Sciatic nerve (tissue), 2 donors: ENCODE data around the gene ANXA1. TPM values are rescaled to one million over a fixed set of nuclear protein-coding genes. Genes with fewer than 3 reads are reported as not detected.

Experiments
- ATAC-seq: fragments of 200-7000 bp; cut with Tn5 transposase; one replicate; pipeline ENCODE4 v1.9.1; 2020; ENCODE audit warnings: mild to moderate bottlenecking, moderate library complexity
- DNase-seq: peaks from one replicate; pipeline ENCODE4 v3.0.0-alpha.2; 2020; ENCODE audit warnings: low spot score
- intact Hi-C: fragments of 100-400 bp; cut with DNase I; formaldehyde crosslinking; loops from one replicate; pipeline ENCODE4 v1.14.2; 2022
- total RNA-seq: library from RNA; stranded (reverse); fragmentation: NEBNext Ultra II Directional; extraction: Animal tissue kit (Norgen Biotek cat#: 25700); gene quantifications from one replicate; pipeline ENCODE4 v1.2.1, GENCODE V29; 2021
- donor health status: DM: no; HTN: no; CAD: no.
- donor health status: DM: no; HTN: no; CAD: no.

The ANXA1 gene
- total RNA-seq, 1 donor from 2014 or later = 293 TPM

GRCh38 chr9:73158723-73159122, 7.1 kb downstream of the ANXA1 start:
- intact Hi-C loops = no loop called here
- DNase-seq (no peak), ATAC-seq (no peak)

GRCh38 chr9:73160868-73161267, 9.2 kb downstream of the ANXA1 start:
- ATAC-seq = no peak
- intact Hi-C loops = no loop called here

GRCh38 chr9:73162987-73163768, 11.5 kb downstream of the ANXA1 start:
- intact Hi-C loops = no loop called here
- no peak for DNase-seq
- ATAC-seq = no peak

More at GRCh38 chr9:73160868-73161267, 9.2 kb downstream of the ANXA1 start:
- DNase-seq = no peak

DNA sequence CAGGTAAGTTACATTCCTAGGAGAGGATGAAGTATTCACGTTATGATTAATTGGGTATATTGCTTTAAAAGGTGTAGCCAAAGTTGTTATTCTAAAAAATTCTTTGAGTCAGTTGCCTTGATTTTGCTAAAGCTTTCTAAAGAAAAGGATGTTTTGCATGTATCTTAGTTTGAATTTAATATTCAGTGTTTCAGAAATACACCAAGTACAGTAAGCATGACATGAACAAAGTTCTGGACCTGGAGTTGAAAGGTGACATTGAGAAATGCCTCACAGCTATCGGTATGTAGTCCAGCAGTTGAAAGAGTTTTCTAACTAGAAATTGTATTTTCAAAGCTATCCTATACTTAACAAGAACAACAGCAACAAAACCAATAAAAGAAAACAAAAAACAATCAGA, 14.2 kb downstream of the ANXA1 start:
- no peak for ATAC-seq
- no peak for DNase-seq
- intact Hi-C loops = no loop called here

DNA sequence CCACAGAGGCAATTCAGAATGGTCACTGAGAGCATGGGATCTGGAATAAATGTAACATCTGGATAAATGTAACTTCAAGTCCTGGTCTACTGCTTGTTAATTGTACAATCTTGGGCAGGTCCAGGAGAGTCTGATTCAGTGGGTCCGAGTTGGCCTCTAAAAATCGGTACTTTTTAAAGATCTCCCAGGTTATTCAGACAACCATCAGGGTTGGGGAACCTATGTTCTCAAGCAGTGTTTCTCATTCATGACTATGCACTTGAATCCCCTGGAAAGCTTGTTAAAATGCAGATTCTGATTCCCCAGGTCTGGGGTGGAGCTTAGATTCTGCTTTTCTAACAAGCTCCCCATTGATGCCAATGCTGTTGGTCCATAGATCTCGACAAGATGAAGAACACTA, 14.8 kb downstream of the ANXA1 start:
- DNase-seq (no peak), ATAC-seq (no peak)
- intact Hi-C loops = no loop called here

- intact Hi-C loops = no loop called here
- DNase-seq (no peak), ATAC-seq (no peak)
These were observed 15.9 kb downstream of the ANXA1 start for GRCh38 chr9:73167614-73168013.

DNA sequence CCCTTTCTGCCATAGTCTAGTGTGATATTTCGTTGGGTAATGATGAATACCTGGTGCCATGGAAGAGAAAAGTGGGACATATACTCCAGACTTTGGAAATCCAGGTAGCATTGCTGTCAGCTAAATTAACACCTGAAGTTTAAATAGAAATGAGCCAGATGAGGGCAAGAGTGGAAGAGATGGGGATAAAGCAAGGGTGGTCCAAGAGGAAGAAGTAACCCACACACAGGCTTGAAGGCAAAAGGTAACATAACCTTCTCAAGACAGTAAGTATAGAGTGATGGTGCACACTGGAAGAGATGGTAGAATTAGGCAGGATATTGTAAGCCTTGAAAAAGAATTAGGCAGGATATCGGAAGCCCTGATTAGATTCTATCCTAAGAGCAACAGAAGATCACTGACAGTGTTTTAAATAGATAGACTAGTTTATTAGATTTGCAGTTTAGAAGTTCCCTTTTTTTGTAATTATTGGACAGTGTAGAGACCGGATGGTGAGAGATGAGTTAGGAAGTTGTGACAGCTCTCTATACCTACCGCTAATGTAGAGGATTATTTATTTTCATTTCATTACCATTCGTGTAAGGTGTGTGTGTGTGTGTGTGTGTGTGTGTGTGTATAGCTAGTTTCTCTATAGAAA, 16.8 kb downstream of the ANXA1 start:
- intact Hi-C loops = no loop called here
- no peak for DNase-seq
- ATAC-seq = no peak

- DNase-seq = no peak
- no peak for ATAC-seq
- intact Hi-C loops = no loop called here
These were observed 18.7 kb downstream of the ANXA1 start for GRCh38 chr9:73170185-73170957.

DNA sequence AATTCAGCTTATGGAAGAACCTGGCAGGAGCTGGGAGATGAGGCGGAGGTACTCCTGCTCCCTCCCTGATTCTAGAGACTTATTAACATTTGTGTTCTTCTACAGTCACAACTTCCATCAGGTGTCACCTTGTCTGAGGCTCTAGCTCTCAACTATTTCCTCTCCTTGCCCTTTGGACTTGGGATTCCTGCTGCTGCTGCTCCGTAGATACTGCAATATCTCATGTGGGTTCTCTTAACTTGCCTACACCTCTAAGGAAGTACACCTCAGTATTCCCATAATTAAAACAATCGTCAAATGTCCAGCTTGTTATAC, 21.2 kb downstream of the ANXA1 start:
- ATAC-seq (no peak), DNase-seq (no peak)
- intact Hi-C loops = no loop called here

GRCh38 chr9:73173557-73174329, 22.1 kb downstream of the ANXA1 start:
- ATAC-seq = no peak
- intact Hi-C loops = no loop called here
- DNase-seq = no peak

- ATAC-seq = no peak
- DNase-seq = no peak
- intact Hi-C loops = no loop called here
These were observed 22.8 kb downstream of the ANXA1 start for GRCh38 chr9:73174330-73174980.

- intact Hi-C loops = no loop called here
- DNase-seq (no peak), ATAC-seq (peak; percentile 57)
These were observed 24.8 kb downstream of the ANXA1 start for GRCh38 chr9:73176450-73176875.

GRCh38 chr9:73178044-73178443, 26.4 kb downstream of the ANXA1 start:
- ATAC-seq = no peak
- intact Hi-C loops = loop anchor here (2.0 kb wide), 1 partner anchor 21 kb away; no protein-coding TSS in a partner anchor

DNA sequence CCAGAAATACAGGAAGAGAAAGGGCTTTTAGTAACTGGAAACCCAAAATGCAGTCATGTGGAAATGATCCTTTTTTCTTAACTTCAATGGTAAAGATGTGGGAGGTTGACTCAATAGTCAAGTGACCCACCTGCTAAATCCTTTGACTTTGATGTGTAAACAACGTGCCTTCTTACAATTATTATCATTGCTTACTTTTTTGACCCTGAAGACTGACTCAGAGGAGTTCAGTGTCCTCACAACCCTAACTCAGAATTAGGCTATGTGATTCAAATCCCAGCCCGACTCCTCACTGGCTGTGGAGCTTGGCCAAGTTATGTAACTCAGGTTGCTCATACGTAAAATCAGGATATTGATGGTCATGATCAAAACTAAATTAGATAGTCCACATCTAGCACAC, 27.9 kb downstream of the ANXA1 start:
- no peak for ATAC-seq
- no peak for DNase-seq
- intact Hi-C loops = loop anchor here (2.0 kb wide), 1 partner anchor 23 kb away; no protein-coding TSS in a partner anchor

More at GRCh38 chr9:73178044-73178443, 26.4 kb downstream of the ANXA1 start:
- DNase-seq = no peak

GRCh38 chr9:73180403-73180802, 28.7 kb downstream of the ANXA1 start:
- no peak for DNase-seq
- intact Hi-C loops = loop anchor here (10.0 kb wide), 1 partner anchor 66 kb away; no protein-coding TSS in a partner anchor
- peak; percentile 78 for ATAC-seq

DNA sequence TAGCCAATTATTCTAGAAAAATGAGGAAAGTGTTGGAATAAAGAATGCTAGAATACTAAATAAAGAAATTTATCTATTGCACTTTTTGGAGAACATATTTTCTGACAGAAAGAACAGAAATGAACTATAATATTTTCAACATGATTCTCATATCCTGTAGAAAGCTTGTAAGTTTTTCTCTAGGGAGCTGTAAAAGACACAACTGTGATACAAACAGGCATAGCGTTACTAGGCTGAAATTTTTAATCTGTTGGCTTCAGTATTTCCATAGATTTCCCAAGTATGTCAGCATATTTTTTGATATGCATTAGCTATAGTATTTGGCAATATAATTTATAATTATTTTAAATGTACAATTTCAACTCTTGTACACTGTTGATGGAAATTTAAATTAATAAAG, 31.3 kb downstream of the ANXA1 start:
- ATAC-seq (no peak), DNase-seq (no peak)
- intact Hi-C loops = loop anchor here (10.0 kb wide), 1 partner anchor 68 kb away; no protein-coding TSS in a partner anchor

DNA sequence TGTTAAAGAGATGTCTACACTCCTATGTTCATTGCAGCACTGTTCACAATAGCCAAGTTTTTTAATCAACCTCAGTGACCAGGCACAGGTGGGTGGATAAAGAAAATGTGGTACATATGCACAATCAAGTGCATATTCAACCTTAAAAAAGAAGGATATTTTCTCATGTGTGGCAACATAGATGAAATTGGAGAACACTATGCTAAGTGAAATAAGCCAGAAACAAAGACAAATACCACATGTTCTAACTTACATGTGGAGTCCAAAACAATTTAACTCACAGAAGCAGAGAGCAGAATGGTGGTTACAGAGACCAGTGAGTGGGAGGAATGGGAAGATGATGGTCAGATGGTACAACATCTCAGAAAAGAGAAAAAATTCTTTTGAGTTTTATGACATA, 31.8 kb downstream of the ANXA1 start:
- DNase-seq (no peak), ATAC-seq (no peak)
- intact Hi-C loops = loop anchor here (10.0 kb wide), 1 partner anchor 69 kb away; no protein-coding TSS in a partner anchor
